Fibroblast of lung (primary cell): ENCODE data around the gene GNG12. TPM values are rescaled to one million over a fixed set of nuclear protein-coding genes. Genes with fewer than 3 reads are reported as not detected.

Experiments
- DNase-seq, 2 donors: peaks; one replicate each; pipeline versions ENCODE4 v3.0.0 to v3.0.0-alpha.2; 2010; ENCODE audit warnings: low read depth in 2 of 2
- H2AFZ ChIP-seq: 2 replicates; pipeline ENCODE4 v1.5.1; 2012; ENCODE audit warnings: low read length, control low read depth, inconsistent platforms
- H3K27ac ChIP-seq: 2 replicates; pipeline ENCODE4 v1.5.1; 2011; ENCODE audit warnings: low read length, control low read depth; ENCODE audit not compliant: insufficient read depth
- H3K27me3 ChIP-seq: 2 replicates; pipeline ENCODE4 v1.5.1; 2011; ENCODE audit warnings: mild to moderate bottlenecking, low read length; ENCODE audit not compliant: control insufficient read depth, insufficient read depth
- H3K36me3 ChIP-seq: 2 replicates; pipeline ENCODE4 v1.5.1; 2011; ENCODE audit warnings: low read length; ENCODE audit not compliant: control insufficient read depth, insufficient read depth
- H3K4me1 ChIP-seq: 2 replicates; pipeline ENCODE4 v1.5.1; 2011; ENCODE audit warnings: low read length; ENCODE audit not compliant: control insufficient read depth, insufficient read depth; ENCODE audit errors: extremely low read depth
- H3K4me2 ChIP-seq: 2 replicates; pipeline ENCODE4 v1.5.1; 2011; ENCODE audit warnings: low read length, control low read depth; ENCODE audit not compliant: insufficient read depth; ENCODE audit errors: extremely low read depth
- H3K4me3 ChIP-seq, 4 experiments: fragments of 200-600 bp in 1 of 4; sonication (generic) in 1 of 4; replicated peaks in 1 of 4; 2 replicates each; pipeline ENCODE4 v1.5.1; 2011 to 2016; ENCODE audit warnings: low read length in 4 of 4, low read depth in 3 of 4, mild to moderate bottlenecking in 3 of 4, control low read depth in 2 of 4, inconsistent platforms in 1 of 4, mixed read lengths in 1 of 4; ENCODE audit not compliant: insufficient read depth in 1 of 4; ENCODE audit errors: control extremely low read depth in 1 of 4
- H3K79me2 ChIP-seq: 2 replicates; pipeline ENCODE4 v1.5.1; 2012; ENCODE audit warnings: mild to moderate bottlenecking, low read length, inconsistent platforms; ENCODE audit not compliant: control insufficient read depth, insufficient read depth
- H3K9ac ChIP-seq: 2 replicates; pipeline ENCODE4 v1.5.1; 2011; ENCODE audit warnings: mild to moderate bottlenecking, low read length, control low read depth; ENCODE audit not compliant: insufficient read depth
- H3K9me3 ChIP-seq: 2 replicates; pipeline ENCODE4 v1.5.1; 2012; ENCODE audit warnings: low read depth, low read length; ENCODE audit not compliant: control insufficient read depth, insufficient read depth
- H4K20me1 ChIP-seq: 2 replicates; pipeline ENCODE4 v1.5.1; 2011; ENCODE audit warnings: low read length; ENCODE audit not compliant: control insufficient read depth, insufficient read depth; ENCODE audit errors: extremely low read depth
- EZH2 ChIP-seq: IDR thresholded peaks from 2 replicates; pipeline ENCODE4 v1.5.1; 2012; ENCODE audit warnings: low read length, control low read depth, mild to moderate bottlenecking; ENCODE audit errors: missing control alignments
- polyA plus RNA-seq, 2 donors: library from polyadenylated mRNA; depleted of rRNA in 1 of 2; stranded (reverse) in 1 of 2; unstranded in 1 of 2; fragments of >200 nt; gene quantifications; 2 replicates each; pipeline ENCODE4 v1.2.1, GENCODE V29; 2011 to 2012; ENCODE audit warnings: missing spikeins in 1 of 2
- total RNA-seq: library from RNA; depleted of rRNA; stranded (reverse); fragments of >200 nt; gene quantifications from 2 replicates; pipeline ENCODE4 v1.2.1, GENCODE V29; 2014
- TF ChIP-seq, protein P1 (sequence below), 2 donors: IDR thresholded peaks in 1 of 2; conservative IDR thresholded peaks in 1 of 2; 1 replicate in 1 of 2; 2 replicates in 1 of 2; pipeline ENCODE4 v1.5.1; 2011 to 2012; ENCODE audit warnings: low read length in 2 of 2, control low read depth in 1 of 2, inconsistent platforms in 1 of 2, low read depth in 1 of 2, mild to moderate bottlenecking in 1 of 2

Gene GNG12
- total and polyA plus RNA-seq, 2 donors (not counting 1 experiment from before 2014, with no cell fraction given) = 127 to 241 TPM

DNA sequence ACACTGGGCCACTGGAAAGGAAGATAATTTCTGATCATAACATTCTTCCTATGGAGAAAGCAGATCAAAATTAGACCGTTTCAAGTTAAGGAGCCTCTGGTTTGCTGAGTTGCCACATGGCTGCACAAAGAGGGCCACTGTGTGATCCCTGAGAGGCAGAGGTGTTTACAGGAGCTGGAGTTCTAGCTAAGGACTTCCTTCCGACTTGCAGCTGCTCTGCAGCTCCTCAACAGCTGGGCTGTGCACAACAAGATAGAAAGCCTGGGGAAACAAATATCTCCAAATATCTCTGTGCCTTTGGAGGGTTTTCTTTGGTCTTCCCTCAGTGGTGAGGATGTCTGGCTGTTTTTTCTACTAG lies 121.4 kb downstream of the GNG12 start:
- H2AFZ ChIP-seq = no peak overlapping the region
- no peak for DNase-seq
- H3K79me2 ChIP-seq = peaks cover 7% of the 10 kb centered on the region
- no peaks in the 10 kb centered on the region for H3K36me3 ChIP-seq
- H3K27ac ChIP-seq = no peak overlapping the region
- H3K4me3 ChIP-seq = no peak overlapping the region
- H3K27me3 ChIP-seq = no peaks in the 10 kb centered on the region
- H3K4me1 ChIP-seq = peaks cover 28% of the 10 kb centered on the region
- H4K20me1 ChIP-seq = no peaks in the 10 kb centered on the region
- H3K4me2 ChIP-seq = no peak overlapping the region
- TF ChIP-seq, protein P1, sequence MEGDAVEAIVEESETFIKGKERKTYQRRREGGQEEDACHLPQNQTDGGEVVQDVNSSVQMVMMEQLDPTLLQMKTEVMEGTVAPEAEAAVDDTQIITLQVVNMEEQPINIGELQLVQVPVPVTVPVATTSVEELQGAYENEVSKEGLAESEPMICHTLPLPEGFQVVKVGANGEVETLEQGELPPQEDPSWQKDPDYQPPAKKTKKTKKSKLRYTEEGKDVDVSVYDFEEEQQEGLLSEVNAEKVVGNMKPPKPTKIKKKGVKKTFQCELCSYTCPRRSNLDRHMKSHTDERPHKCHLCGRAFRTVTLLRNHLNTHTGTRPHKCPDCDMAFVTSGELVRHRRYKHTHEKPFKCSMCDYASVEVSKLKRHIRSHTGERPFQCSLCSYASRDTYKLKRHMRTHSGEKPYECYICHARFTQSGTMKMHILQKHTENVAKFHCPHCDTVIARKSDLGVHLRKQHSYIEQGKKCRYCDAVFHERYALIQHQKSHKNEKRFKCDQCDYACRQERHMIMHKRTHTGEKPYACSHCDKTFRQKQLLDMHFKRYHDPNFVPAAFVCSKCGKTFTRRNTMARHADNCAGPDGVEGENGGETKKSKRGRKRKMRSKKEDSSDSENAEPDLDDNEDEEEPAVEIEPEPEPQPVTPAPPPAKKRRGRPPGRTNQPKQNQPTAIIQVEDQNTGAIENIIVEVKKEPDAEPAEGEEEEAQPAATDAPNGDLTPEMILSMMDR (conservative IDR thresholded peaks at IDR 0.05 in 1 of 2, IDR thresholded peaks at IDR 0.05 in 1 of 2; ENCODE audit: low read depth in 1 of 2, low read length in 2 of 2) = no peak
- no peak for TF ChIP-seq EZH2
- no peak overlapping the region for H3K9ac ChIP-seq
- H3K9me3 ChIP-seq = no peaks in the 10 kb centered on the region

DNA sequence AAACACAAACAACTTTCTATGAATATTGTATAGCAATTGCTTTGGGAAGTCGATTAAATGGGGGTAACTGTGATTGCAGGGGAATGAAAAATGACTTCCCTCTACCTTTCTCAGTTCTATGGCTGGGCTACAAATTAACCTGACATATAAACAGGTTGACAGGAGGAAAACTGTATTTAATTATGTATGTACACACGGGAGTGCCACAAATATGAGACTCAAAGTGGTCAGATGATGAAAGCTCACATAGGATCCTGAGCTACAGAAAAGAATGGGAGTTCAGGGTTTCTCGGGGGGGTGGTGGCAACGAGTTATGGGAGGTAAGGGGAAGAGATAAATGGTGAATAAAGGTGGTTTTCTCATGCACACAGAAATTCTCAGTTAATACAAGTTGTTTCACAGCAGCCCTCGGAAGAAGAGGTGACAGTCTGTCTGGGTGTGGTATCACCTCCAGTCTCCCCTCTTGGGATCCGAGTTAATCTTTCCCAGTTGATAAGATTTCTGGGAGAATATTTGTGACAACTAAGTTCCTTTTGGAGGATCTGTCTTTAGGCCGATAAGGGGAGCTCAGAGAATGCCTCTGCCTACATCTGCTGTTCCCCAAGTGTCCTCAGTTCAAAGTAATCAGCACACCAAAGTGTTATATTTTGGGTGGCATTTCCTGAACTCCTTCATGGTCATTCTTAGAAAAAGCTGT lies 122.0 kb downstream of the GNG12 start:
- H3K27me3 ChIP-seq = no peaks in the 10 kb centered on the region
- no peak overlapping the region for H3K9ac ChIP-seq
- TF ChIP-seq, protein P1 (conservative IDR thresholded peaks at IDR 0.05 in 1 of 2, IDR thresholded peaks at IDR 0.05 in 1 of 2; ENCODE audit: low read depth in 1 of 2, low read length in 2 of 2) = no peak
- no peak for TF ChIP-seq EZH2
- H3K9me3 ChIP-seq = no peaks in the 10 kb centered on the region
- H2AFZ ChIP-seq = no peak overlapping the region
- DNase-seq = no peak
- no peak overlapping the region for H3K27ac ChIP-seq
- H4K20me1 ChIP-seq = no peaks in the 10 kb centered on the region
- H3K36me3 ChIP-seq = no peaks in the 10 kb centered on the region
- peaks cover 28% of the 10 kb centered on the region for H3K4me1 ChIP-seq
- H3K79me2 ChIP-seq = peaks cover 7% of the 10 kb centered on the region
- no peak overlapping the region for H3K4me3 ChIP-seq
- H3K4me2 ChIP-seq = no peak overlapping the region

DNA sequence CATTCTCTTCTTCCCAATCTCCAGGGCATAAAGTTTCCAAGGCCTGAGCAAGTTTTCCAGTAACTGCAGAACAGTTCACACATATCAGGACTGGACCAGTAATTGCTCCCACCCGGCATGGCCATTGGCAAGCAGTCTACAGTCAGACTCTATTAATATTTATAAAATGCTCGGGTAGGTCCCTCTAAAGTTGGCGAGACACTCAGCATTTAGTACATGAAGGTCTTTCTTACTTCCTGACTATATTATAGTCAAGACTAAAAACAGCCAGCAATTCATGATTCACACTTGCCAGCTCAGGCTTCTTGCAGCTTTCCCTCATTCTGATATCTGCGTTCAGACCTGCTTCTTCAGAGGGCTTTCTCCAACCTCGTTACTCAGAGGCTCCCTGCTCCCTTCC lies 122.8 kb downstream of the GNG12 start:
- H3K79me2 ChIP-seq = peaks cover 7% of the 10 kb centered on the region
- no peak for TF ChIP-seq EZH2
- TF ChIP-seq, protein P1 (conservative IDR thresholded peaks at IDR 0.05 in 1 of 2, IDR thresholded peaks at IDR 0.05 in 1 of 2; ENCODE audit: low read depth in 1 of 2, low read length in 2 of 2) = no peak
- no peak overlapping the region for H3K4me3 ChIP-seq
- H4K20me1 ChIP-seq = no peaks in the 10 kb centered on the region
- H3K27me3 ChIP-seq = no peaks in the 10 kb centered on the region
- peak; percentile 54 to 89 for DNase-seq
- H3K9ac ChIP-seq = no peak overlapping the region
- H3K4me2 ChIP-seq = peak overlapping the region; percentile 52
- no peaks in the 10 kb centered on the region for H3K36me3 ChIP-seq
- H3K4me1 ChIP-seq = peaks cover 28% of the 10 kb centered on the region
- peak overlapping the region; percentile 24 for H3K27ac ChIP-seq
- no peaks in the 10 kb centered on the region for H3K9me3 ChIP-seq
- H2AFZ ChIP-seq = no peak overlapping the region
